ENCODE results near the gene SPCS3.

The SPCS3 gene

GRCh38 chr4:176300036-176300435, 19.7 kb upstream of the SPCS3 start:
- H3K27ac ChIP-seq (ENCODE audit: poor library complexity, severe bottlenecking): no peak overlapping the region
- H3K9me3 ChIP-seq (ENCODE audit: severe bottlenecking): no peaks in the 10 kb centered on the region
- ATAC-seq (ENCODE audit: low read depth): no peak

GRCh38 chr4:176300565-176300964, 19.2 kb upstream of the SPCS3 start:
- no peaks in the 10 kb centered on the region for H3K27me3 ChIP-seq (ENCODE audit: insufficient read depth, poor library complexity, severe bottlenecking)
- peaks cover 11% of the 10 kb centered on the region for H3K4me1 ChIP-seq (ENCODE audit: insufficient read depth, poor library complexity, severe bottlenecking)
- no peak overlapping the region for H3K4me3 ChIP-seq (ENCODE audit: severe bottlenecking)
- H3K27ac ChIP-seq (ENCODE audit: poor library complexity, severe bottlenecking): no peak overlapping the region
- no peak for TF ChIP-seq CTCF (IDR thresholded peaks at IDR 0.05; ENCODE audit: poor library complexity, severe bottlenecking)
- ATAC-seq (ENCODE audit: low read depth) (no peak), DNase-seq (ENCODE audit: low spot score) (no peak)
- no peaks in the 10 kb centered on the region for H3K9me3 ChIP-seq (ENCODE audit: severe bottlenecking)
- no peaks in the 10 kb centered on the region for H3K36me3 ChIP-seq (ENCODE audit: low read depth)

More at GRCh38 chr4:176300036-176300435, 19.7 kb upstream of the SPCS3 start:
- Histone ChIP-seq H3K4me1 (ENCODE audit: insufficient read depth, poor library complexity, severe bottlenecking) (peaks cover 11% of the 10 kb centered on the region), H3K27me3 (ENCODE audit: insufficient read depth, poor library complexity, severe bottlenecking) (no peaks in the 10 kb centered on the region), H3K36me3 (ENCODE audit: low read depth) (no peaks in the 10 kb centered on the region), H3K4me3 (ENCODE audit: severe bottlenecking) (no peak overlapping the region)
- DNase-seq (ENCODE audit: low spot score): no peak
- no peak for TF ChIP-seq CTCF (IDR thresholded peaks at IDR 0.05; ENCODE audit: poor library complexity, severe bottlenecking)

- peak overlapping the region; percentile 13 for H3K27ac ChIP-seq (ENCODE audit: poor library complexity, severe bottlenecking)
- ATAC-seq (ENCODE audit: low read depth) (peak; percentile 97), DNase-seq (ENCODE audit: low spot score) (no peak)
- H3K4me1 ChIP-seq (ENCODE audit: insufficient read depth, poor library complexity, severe bottlenecking): peaks cover 11% of the 10 kb centered on the region
- H3K27me3 ChIP-seq (ENCODE audit: insufficient read depth, poor library complexity, severe bottlenecking): no peaks in the 10 kb centered on the region
- no peak for TF ChIP-seq CTCF (IDR thresholded peaks at IDR 0.05; ENCODE audit: poor library complexity, severe bottlenecking)
- H3K36me3 ChIP-seq (ENCODE audit: low read depth): no peaks in the 10 kb centered on the region
- no peak overlapping the region for H3K4me3 ChIP-seq (ENCODE audit: severe bottlenecking)
- no peaks in the 10 kb centered on the region for H3K9me3 ChIP-seq (ENCODE audit: severe bottlenecking)
These were observed 17.2 kb upstream of the SPCS3 start for GRCh38 chr4:176302283-176303275.

- no peak for ATAC-seq (ENCODE audit: low read depth)
- TF ChIP-seq CTCF (IDR thresholded peaks at IDR 0.05; ENCODE audit: poor library complexity, severe bottlenecking): no peak
These were observed 15.8 kb upstream of the SPCS3 start for GRCh38 chr4:176303938-176304337.

More at GRCh38 chr4:176303938-176304337, 15.8 kb upstream of the SPCS3 start:
- no peak for DNase-seq (ENCODE audit: low spot score)
- H3K9me3 ChIP-seq (ENCODE audit: severe bottlenecking): no peaks in the 10 kb centered on the region
- H3K36me3 ChIP-seq (ENCODE audit: low read depth): no peaks in the 10 kb centered on the region
- H3K27me3 ChIP-seq (ENCODE audit: insufficient read depth, poor library complexity, severe bottlenecking): no peaks in the 10 kb centered on the region
- H3K27ac ChIP-seq (ENCODE audit: poor library complexity, severe bottlenecking): no peak overlapping the region
- H3K4me3 ChIP-seq (ENCODE audit: severe bottlenecking): no peak overlapping the region
- H3K4me1 ChIP-seq (ENCODE audit: insufficient read depth, poor library complexity, severe bottlenecking): peaks cover 11% of the 10 kb centered on the region
